Stimulated activated CD4-positive, alpha-beta T cell treated with anti-CD3 and anti-CD28 coated beads, Interleukin-4, amount 100 ng/mL, for 24 hours (primary cell): ENCODE data around the gene VRTN.
"Not testable (repeated sequence)": the region's sequence is repeated elsewhere in the genome, so short reads cannot be mapped to it uniquely, and the experiment has no call there.

Source experiments
- DNase-seq: peaks from one replicate; pipeline ENCODE4 v3.0.0-alpha.2; 2020

VRTN gene

GRCh38 chr14:74348241-74348734 lies at the start of gene VRTN:
Gene VRTN, plus strand, starts transcription at chr14:74348471. Its CDS starts 8,313 bp downstream, at chr14:74356784.
- no peak for DNase-seq

DNA sequence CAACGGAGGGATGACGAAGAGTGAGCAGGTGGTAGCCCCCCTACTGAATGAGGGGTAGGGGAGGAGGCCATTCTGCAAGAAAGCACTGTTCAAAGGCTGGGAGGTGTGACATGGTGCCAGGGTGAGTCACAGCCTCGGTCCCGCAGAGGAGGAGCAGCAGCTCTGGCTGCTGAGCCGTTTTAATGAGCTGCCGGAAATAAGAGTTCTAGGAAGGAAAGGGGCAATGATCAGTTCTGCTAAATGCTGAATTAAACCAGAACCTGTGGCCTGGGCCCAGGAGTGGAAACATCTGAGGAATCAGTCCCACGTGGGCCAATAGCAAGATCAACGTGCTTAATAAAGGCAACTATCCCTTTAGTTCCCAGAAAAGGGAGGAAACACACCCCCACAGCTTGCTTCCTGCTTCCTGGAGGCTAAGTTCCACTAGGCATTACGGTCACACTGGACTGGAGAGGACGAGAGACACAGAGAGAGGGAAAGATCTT lies 49.2 kb upstream of the VRTN start:
- no peak for DNase-seq

- DNase-seq = no peak
These were observed 46.6 kb upstream of the VRTN start for GRCh38 chr14:74301594-74302151.

DNA sequence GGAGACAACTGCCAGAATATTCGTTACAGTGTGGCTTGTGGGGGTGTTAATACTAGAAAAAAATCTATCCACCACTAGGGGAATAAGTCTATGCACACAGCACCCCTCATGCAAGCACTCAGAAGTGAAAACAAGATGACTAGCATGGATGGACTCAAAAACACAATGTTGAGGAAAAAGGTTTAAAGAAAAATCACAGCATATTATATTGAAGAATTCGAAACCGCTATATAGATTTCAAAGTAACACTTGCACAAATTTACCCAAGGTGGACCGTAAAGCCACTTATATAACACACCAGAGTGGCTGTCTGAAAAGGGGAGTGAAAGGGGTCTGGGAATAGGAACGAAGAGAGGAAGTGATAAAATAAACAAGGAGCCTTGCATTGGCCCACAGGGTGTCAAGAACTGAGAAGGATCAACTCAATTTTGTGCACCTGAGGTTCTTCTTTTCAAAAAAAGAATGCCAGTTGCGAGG lies 46.1 kb upstream of the VRTN start:
- DNase-seq = peak; percentile 20

- peak; percentile 91 for DNase-seq
These were observed 45.4 kb upstream of the VRTN start, which contains the start of gene ABCD4 for GRCh38 chr14:74302634-74303569. Gene ABCD4, minus strand, starts transcription at chr14:74302934. Its CDS starts 22 bp downstream, at chr14:74302912.

DNA sequence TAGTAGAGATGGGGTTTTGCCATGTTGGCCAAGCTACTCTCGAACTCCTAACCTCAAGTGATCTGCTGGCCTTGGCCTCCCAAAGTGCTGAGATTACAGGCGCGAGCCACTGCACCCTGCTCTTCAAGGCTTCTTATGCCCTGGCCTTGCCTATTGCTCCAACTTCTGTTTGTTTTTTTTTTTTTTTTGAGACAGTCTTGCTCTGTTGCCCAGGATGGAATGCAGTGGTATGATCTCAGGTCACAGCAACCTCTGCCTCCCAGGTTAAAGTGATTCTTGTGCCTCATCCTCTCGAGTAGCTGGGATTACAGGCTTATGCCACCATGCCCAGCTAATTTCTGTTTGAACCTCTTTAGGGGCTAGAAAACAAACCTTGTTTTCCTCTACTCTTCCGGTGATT lies 39.6 kb upstream of the VRTN start:
- DNase-seq = no peak

- DNase-seq = no peak
These were observed 38.9 kb upstream of the VRTN start for GRCh38 chr14:74309125-74310022.

- no peak for DNase-seq
These were observed 36.1 kb upstream of the VRTN start for GRCh38 chr14:74312161-74312560.

GRCh38 chr14:74313601-74314000 lies 34.7 kb upstream of the VRTN start:
- DNase-seq = no peak

DNA sequence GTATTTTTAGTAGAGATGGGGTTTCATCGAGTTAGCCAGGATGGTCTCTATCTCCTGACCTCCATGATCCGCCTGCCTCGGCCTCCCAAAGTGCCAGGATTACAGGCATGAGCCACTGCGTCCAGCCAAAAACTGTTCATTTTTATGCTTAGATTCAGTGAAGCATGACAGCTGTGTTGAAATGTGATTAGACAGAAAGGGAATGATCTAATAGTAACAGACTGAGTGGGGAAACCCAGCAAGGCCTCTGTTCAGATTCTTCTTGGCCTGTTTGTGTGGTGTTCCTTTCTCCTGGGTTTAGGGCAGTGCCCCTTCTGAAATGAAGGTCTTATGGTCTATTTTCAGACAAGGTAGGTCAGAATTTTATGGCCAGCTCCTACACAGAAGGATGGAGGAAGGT lies 33.7 kb upstream of the VRTN start:
- DNase-seq = no peak

DNA sequence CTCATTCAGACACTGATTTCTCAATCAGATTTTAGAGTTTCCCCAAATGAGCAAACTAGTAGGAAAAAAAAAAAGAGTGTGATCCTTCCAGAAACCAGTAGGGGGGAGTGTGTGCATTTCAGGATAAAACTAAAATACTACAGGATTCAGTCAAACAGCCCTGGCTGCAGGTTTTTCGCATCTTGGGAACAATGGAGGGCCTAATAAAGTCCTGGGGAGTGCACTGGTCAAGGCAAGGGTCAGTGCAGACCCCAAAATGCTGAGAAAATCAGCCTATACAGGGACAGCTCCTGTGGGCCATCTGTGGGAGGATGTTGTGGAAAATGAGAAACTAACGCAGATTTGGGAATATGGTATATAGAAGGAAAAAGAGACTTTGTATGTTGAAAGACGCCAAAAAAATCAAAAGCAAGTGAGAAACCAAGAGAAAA lies 23.3 kb upstream of the VRTN start:
- DNase-seq = no peak

DNA sequence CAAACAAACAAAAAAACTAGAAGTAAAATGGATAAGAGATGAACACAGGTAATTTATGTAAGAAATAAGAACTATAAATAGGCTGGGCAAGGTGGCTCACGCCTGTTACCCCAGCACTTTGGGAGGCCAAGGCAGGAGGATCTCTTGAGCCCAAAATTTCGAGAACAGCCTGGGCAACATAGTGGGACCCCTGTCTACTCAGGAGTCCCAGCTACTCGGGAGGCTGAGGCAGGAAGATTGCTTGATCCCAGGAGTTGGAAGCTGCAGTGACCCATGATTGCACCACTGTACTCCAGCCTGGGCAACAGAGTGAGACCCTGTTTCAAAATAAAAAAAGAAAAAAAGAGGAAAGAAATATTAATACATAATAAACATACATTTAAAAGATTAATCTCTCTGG lies 22.8 kb upstream of the VRTN start:
- no peak for DNase-seq

DNA sequence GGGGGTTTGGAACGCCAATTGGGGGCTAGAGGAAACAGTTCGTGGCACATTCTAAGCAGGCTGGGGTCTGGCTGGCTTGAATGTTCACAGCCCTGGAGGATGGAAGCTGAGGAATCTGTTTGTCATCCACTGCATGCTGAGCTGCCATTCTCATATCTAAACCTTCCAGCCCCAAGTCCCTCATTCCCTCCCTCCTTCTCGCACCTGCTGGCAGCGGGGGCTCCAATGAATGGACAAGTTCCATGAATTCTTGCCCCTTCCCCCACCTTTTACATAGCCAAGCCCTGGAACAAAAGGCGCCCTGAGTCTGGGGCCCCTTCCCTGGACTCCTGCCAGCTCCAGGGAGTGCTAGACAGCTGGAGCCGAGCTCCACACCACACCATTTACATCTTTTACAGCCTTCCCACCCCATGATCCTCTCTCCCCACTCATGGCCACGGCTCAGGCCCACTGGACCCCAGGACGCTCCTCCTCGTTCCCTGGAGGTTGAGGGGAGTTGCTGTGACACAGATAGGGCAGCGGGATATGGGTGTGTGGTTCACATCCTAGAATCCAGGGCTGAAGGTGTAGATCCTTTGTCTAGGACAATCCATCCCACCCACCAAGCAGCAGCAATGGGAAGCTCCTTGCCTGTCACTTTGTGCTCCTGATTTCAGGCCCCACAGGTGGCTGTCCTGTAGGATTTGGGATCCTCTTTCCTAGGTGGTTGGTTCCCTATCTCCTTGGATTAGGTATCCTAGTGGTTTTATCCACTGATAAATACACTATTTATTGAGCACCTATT lies 21.7 kb upstream of the VRTN start:
- no peak for DNase-seq

DNA sequence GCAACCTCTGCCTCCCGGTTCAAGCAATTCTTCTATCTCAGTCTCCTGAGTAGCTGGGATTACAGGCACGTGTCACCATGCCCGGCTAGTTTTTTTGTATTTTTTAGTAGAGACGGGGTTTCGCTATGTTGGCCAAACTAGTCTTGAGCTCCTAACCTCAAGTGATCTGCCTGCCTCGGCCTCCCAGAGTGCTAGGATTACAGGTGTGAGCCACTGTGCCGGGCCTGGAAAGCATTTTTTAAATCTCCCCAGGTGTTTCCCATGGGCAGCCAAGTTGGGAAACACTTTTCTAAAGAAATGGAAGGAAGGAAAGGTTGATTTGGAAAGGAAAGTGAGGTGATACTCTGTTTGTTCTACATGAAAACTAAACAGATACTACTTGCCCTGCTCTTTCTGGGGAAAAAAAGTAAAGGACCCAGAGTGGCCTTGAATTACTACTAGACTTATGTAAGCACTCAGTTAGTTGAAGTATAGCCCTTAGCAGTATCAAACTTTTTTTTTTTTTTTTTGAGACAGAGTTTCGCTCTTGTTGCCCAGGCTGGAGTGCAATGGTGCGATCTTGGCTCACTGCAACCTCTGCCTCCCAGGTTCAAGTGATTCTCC lies 18.2 kb upstream of the VRTN start:
- not testable (repeated sequence) for DNase-seq

GRCh38 chr14:74333909-74334308 lies 14.4 kb upstream of the VRTN start:
- no peak for DNase-seq

DNA sequence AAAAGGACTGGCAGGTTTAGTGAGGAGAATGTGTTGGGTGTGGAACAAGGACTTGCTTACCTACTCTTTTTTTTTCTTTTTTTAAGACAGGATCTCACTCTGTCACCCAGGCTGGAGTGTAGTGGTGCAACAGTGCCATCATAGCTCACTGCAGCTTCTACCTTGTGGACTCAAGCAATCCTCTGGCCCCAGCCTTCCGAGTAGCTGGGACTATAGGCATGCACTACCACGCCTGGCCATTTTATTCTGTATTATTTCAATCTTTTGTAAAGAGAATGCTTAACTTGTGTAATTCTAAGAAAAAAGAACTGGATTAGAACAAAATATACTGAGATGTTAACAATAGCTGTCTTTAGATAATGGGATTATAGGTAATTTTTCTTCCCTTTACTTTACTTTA lies 1.9 kb upstream of the VRTN start:
- DNase-seq = no peak

DNA sequence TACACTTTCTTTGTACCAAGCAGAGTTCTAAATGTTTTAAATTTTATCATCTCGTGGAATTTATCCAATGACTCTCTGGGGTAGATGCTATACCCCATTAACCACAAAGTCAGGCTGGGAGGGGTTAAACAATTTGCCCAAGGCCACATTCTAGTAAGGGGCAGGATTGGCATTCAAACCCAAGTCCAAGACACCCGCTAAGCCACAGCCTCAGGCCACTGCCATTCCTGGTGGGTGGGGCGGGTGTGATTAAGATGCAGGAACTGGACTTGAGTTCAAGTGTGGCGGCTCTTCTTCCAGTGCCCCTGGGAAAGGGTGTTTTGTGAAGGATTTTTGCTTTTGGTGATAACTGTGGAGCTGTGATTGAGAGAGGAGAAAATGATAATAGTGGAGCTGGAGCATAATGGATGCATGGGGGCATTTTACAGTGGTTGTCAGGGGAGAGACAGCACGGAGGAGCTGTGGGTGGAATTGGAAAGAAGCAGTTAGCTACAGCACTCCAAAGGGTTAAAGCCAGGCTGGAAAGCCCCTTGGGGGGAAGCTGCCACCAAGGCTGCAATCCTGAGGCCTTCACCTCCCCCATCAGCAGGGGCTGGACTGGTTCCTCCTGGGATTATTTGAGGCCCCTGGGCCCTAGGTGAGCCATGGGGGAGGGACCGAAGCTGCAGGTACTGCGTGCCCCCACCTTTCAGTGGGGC lies 1.0 kb upstream of the VRTN start:
- no peak for DNase-seq

- DNase-seq = no peak
These were observed 523 bp upstream of the VRTN start for GRCh38 chr14:74347795-74348100.

DNA sequence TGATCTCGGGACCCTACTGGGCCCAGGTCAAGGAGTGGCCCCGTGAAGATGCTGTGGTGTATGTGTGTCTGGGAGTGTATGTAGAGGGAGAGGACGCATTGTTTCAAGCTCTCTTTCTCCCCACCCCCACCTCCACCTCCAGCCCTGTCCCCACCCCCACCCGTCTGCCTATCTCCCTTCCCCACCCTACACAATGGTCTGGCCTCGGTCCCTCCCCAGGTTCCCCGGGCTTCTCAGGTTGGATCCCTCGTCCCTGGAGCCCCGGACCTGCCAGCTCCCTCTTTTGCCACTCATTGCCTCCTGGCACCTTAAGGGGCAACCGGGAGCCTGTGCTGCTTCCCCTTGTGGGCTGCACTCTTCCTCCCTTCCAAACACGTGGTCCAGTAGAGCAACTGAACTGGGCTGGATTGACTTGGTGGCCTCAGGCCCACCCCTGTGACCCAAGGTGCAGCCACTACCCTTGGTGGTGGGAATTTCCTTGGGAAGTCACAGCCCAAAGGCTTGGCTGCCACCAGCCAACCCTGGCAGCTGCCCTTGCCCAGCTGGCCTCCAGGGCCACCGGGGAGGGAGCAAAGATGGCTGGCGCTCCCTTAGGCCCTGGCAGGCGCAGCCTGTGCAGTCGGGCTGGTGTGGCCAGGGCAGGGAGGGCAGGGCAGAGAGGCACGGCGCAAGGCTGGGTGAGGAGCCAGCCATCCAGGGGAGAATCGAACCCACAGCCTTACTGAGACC lies 628 bp downstream of the VRTN start:
- DNase-seq = no peak

DNA sequence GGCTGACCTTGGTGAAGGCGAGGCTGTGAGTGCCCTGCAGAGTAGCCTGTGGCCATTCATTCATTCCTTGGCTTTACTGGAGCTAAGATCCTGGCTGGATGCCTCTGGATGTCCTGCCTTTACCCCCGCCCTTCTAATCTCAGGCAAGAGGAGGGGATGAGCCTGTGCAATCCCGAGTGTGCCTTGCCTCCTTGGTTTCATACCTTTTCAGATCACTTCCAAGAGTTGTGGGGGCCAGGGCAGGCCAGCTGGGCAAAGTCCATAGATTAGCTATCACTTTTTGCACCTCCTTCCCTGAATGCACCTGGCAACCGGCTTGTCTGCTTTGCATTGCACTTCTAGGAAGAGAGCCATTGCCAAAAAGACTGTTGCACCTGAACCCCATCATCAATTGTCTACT lies 1.5 kb downstream of the VRTN start:
- no peak for DNase-seq
